ENCODE data around the gene PTPN13.

PTPN13 gene

DNA sequence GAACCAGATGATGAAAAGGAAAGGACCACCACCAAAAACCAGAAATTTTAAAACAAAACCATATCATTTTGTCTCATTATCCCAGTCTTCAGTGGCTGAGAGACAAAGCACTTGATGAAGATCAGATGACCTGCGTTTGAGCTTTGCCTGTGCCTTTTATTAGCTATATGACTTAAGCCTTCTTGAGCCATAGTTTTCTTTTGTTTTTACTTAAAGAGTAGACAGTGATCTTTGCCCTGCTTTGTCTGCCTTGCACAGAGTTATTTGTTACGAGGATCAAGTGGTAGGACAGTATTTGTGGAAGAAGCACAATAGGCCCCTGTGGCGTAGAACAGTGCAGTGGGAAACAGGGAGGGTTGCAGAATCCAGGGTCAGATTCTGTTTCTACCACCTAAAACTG lies 165.2 kb downstream of the PTPN13 start:
- no peak overlapping the region for H3K4me3 ChIP-seq (ENCODE audit: low read length)
- no peaks in the 10 kb centered on the region for H3K36me3 ChIP-seq (ENCODE audit: control insufficient read depth, insufficient read depth, low read length)
- no peaks in the 10 kb centered on the region for H3K27me3 ChIP-seq (ENCODE audit: control insufficient read depth, insufficient read depth, low read length)
- no peaks in the 10 kb centered on the region for H3K4me1 ChIP-seq (ENCODE audit: control insufficient read depth, insufficient read depth, low read length)
- H3K27ac ChIP-seq (ENCODE audit: low read depth, low read length), result no peak overlapping the region
- H3K9ac ChIP-seq (ENCODE audit: low read length), result no peak overlapping the region

GRCh38 chr4:86762649-86763048 lies 168.5 kb downstream of the PTPN13 start:
- H3K27ac ChIP-seq (ENCODE audit: low read depth, low read length), result no peak overlapping the region
- H3K27me3 ChIP-seq (ENCODE audit: control insufficient read depth, insufficient read depth, low read length), result no peaks in the 10 kb centered on the region
- H3K36me3 ChIP-seq (ENCODE audit: control insufficient read depth, insufficient read depth, low read length), result no peaks in the 10 kb centered on the region

DNA sequence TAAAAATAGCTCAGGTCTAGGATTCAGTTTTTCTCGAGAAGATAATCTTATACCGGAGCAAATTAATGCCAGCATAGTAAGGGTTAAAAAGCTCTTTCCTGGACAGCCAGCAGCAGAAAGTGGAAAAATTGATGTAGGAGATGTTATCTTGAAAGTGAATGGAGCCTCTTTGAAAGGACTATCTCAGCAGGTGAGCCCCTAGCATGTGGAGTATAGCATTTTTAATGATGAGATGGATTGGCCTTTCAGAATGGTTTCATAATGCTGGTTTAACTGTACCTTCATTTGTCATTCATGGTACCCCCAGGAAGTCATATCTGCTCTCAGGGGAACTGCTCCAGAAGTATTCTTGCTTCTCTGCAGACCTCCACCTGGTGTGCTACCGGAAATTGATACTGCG lies 175.7 kb downstream of the PTPN13 start:
- no peak overlapping the region for H3K4me3 ChIP-seq (ENCODE audit: low read length)
- H3K4me1 ChIP-seq (ENCODE audit: control insufficient read depth, insufficient read depth, low read length), result no peaks in the 10 kb centered on the region
- no peaks in the 10 kb centered on the region for H3K27me3 ChIP-seq (ENCODE audit: control insufficient read depth, insufficient read depth, low read length)
- H3K36me3 ChIP-seq (ENCODE audit: control insufficient read depth, insufficient read depth, low read length), result no peaks in the 10 kb centered on the region
- H3K27ac ChIP-seq (ENCODE audit: low read depth, low read length), result no peak overlapping the region
- H3K9ac ChIP-seq (ENCODE audit: low read length), result no peak overlapping the region

More at GRCh38 chr4:86762649-86763048, 168.5 kb downstream of the PTPN13 start:
- Histone ChIP-seq H3K4me3 (ENCODE audit: low read length) (no peak overlapping the region), H3K4me1 (ENCODE audit: control insufficient read depth, insufficient read depth, low read length) (no peaks in the 10 kb centered on the region), H3K9ac (ENCODE audit: low read length) (no peak overlapping the region)

- Histone ChIP-seq H3K36me3 (ENCODE audit: control insufficient read depth, insufficient read depth, low read length) (no peaks in the 10 kb centered on the region), H3K27ac (ENCODE audit: low read depth, low read length) (no peak overlapping the region), H3K9ac (ENCODE audit: low read length) (no peak overlapping the region), H3K27me3 (ENCODE audit: control insufficient read depth, insufficient read depth, low read length) (no peaks in the 10 kb centered on the region), H3K4me1 (ENCODE audit: control insufficient read depth, insufficient read depth, low read length) (no peaks in the 10 kb centered on the region), H3K4me3 (ENCODE audit: low read length) (no peak overlapping the region)
Observed at GRCh38 chr4:86771141-86771540, 177.0 kb downstream of the PTPN13 start.

DNA sequence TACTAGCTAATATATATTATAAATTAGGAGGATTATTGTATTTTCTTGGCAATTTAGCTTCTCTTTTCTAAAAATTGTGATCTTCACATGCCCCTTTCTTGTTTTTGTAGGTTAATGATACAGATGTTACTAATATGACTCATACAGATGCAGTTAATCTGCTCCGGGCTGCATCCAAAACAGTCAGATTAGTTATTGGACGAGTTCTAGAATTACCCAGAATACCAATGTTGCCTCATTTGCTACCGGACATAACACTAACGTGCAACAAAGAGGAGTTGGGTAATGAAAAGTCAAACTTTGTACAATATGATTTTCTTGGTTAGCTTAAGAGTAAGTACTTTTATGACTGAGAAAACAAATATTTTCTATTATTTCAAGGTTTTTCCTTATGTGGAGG lies 180.9 kb downstream of the PTPN13 start:
- Histone ChIP-seq H3K4me3 (ENCODE audit: low read length) (no peak overlapping the region), H3K36me3 (ENCODE audit: control insufficient read depth, insufficient read depth, low read length) (no peaks in the 10 kb centered on the region), H3K4me1 (ENCODE audit: control insufficient read depth, insufficient read depth, low read length) (no peaks in the 10 kb centered on the region), H3K9ac (ENCODE audit: low read length) (no peak overlapping the region), H3K27ac (ENCODE audit: low read depth, low read length) (no peak overlapping the region), H3K27me3 (ENCODE audit: control insufficient read depth, insufficient read depth, low read length) (no peaks in the 10 kb centered on the region)

DNA sequence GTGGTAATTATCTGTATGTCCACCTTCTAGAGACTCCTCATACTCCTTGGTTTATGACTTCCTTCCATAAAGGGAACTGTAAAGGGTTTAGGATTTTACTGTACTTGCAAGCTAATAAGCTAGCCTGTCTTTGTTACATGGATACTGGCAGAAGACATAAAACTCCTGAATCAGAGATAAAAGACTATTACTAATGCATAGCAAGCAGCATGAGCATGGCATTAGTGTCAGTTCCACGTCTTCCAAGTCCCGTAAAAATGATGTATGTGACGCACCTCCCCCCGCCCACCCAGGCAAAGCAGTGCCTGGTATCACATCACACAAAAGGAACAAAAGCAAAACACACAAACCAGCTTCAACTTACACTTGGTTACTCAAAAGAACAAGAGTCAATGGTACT lies 184.1 kb downstream of the PTPN13 start:
- Histone ChIP-seq H3K9ac (ENCODE audit: low read length) (no peak overlapping the region), H3K4me3 (ENCODE audit: low read length) (no peak overlapping the region), H3K36me3 (ENCODE audit: control insufficient read depth, insufficient read depth, low read length) (no peaks in the 10 kb centered on the region), H3K27me3 (ENCODE audit: control insufficient read depth, insufficient read depth, low read length) (no peaks in the 10 kb centered on the region), H3K4me1 (ENCODE audit: control insufficient read depth, insufficient read depth, low read length) (no peaks in the 10 kb centered on the region), H3K27ac (ENCODE audit: low read depth, low read length) (no peak overlapping the region)

DNA sequence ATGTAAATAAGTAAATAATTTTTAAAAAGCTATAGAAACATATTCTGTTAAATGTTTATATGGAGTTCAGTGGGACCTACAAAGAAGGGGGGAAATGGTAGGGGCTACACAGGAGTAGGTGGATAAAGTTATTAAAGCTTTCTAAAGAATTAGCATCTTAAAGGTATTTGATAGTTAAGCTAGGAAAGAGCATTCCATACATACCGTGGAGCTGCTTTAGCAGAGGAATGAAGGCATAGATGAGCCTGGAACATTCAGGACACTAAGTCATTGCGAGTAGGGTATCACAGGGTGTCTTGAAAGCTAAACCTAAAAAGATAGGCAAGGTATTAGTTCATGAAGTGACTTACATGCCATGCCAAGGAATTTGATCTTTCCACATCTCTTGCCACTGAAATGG lies 194.7 kb downstream of the PTPN13 start:
- no peaks in the 10 kb centered on the region for H3K27me3 ChIP-seq (ENCODE audit: control insufficient read depth, insufficient read depth, low read length)
- H3K4me1 ChIP-seq (ENCODE audit: control insufficient read depth, insufficient read depth, low read length), result no peaks in the 10 kb centered on the region
- H3K36me3 ChIP-seq (ENCODE audit: control insufficient read depth, insufficient read depth, low read length), result no peaks in the 10 kb centered on the region
- no peak overlapping the region for H3K4me3 ChIP-seq (ENCODE audit: low read length)
- H3K9ac ChIP-seq (ENCODE audit: low read length), result no peak overlapping the region
- no peak overlapping the region for H3K27ac ChIP-seq (ENCODE audit: low read depth, low read length)

DNA sequence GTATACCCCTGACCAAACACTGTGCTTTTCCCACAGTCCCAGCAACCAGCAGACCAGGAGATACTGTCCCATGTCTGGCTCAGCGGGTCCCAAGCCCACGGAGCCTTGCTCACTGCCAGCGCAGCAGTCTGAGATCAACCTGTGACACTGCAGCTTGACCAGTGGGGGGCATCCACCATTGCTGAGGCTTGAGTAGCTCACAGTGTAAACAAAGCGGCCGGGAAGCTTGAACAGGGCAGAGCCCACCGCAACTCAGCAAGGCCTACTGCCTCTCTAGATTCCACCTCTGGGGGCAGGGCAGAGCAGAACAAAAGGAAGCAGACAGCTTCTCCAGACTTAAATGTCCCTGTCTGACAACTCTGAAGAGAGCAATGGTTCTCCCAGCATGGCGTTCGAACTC lies 197.0 kb downstream of the PTPN13 start:
- H3K4me1 ChIP-seq (ENCODE audit: control insufficient read depth, insufficient read depth, low read length), result no peaks in the 10 kb centered on the region
- no peak overlapping the region for H3K27ac ChIP-seq (ENCODE audit: low read depth, low read length)
- H3K27me3 ChIP-seq (ENCODE audit: control insufficient read depth, insufficient read depth, low read length), result no peaks in the 10 kb centered on the region
- H3K9ac ChIP-seq (ENCODE audit: low read length), result no peak overlapping the region
- no peak overlapping the region for H3K4me3 ChIP-seq (ENCODE audit: low read length)
- H3K36me3 ChIP-seq (ENCODE audit: control insufficient read depth, insufficient read depth, low read length), result no peaks in the 10 kb centered on the region

DNA sequence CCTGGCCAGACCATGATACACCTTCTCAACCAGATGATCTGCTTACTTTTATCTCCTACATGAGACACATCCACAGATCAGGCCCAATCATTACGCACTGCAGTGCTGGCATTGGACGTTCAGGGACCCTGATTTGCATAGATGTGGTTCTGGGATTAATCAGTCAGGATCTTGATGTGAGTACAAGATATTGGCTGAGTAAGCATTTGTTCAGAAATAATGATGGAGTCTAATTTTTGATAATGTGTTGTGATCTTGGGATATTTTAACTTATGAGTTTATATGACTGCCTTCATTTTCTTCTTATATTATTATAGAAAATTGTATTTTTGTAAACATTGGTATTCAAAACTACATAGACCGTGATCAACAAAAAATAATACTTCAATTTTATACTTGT lies 215.7 kb downstream of the PTPN13 start:
- Histone ChIP-seq H3K27ac (ENCODE audit: low read depth, low read length) (no peak overlapping the region), H3K36me3 (ENCODE audit: control insufficient read depth, insufficient read depth, low read length) (no peaks in the 10 kb centered on the region), H3K9ac (ENCODE audit: low read length) (no peak overlapping the region), H3K27me3 (ENCODE audit: control insufficient read depth, insufficient read depth, low read length) (no peaks in the 10 kb centered on the region), H3K4me1 (ENCODE audit: control insufficient read depth, insufficient read depth, low read length) (no peaks in the 10 kb centered on the region), H3K4me3 (ENCODE audit: low read length) (no peak overlapping the region)

DNA sequence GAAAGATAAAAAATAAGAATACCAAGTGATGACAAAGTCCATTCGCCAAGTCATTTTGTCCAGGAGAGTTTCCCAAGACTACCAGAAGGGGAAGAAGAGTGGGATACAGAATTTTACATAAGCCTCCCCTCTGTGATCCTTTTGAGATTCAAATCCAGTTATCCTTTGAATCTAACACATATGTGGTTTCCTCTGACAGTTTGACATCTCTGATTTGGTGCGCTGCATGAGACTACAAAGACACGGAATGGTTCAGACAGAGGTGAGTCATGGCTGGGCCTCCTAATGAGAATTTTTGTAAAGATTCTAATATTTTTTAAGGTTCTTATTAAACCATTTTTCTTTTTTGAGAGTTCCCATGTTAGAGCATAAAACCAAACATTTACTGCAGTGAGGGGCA lies 216.7 kb downstream of the PTPN13 start:
- no peak overlapping the region for H3K4me3 ChIP-seq (ENCODE audit: low read length)
- no peaks in the 10 kb centered on the region for H3K27me3 ChIP-seq (ENCODE audit: control insufficient read depth, insufficient read depth, low read length)
- no peaks in the 10 kb centered on the region for H3K36me3 ChIP-seq (ENCODE audit: control insufficient read depth, insufficient read depth, low read length)
- H3K4me1 ChIP-seq (ENCODE audit: control insufficient read depth, insufficient read depth, low read length), result no peaks in the 10 kb centered on the region
- H3K9ac ChIP-seq (ENCODE audit: low read length), result no peak overlapping the region
- no peak overlapping the region for H3K27ac ChIP-seq (ENCODE audit: low read depth, low read length)

DNA sequence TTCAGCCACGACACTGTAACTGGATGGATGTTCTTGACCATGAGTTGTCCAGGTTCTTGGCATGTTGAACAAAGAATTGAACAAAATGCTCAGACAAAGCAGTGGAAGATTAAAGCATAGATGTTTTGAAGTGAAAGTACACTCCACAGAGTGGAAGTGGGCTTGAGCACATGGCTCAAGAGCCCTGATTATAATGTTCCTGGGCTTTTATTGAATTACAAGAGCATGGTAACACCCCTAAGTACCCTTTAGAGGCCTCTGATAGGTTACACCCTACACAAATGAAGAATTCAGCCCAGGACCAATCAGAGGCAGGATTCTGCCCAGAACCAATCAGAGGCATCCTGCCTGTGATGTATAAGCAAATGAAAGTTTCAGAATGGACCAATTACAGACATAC lies 221.5 kb downstream of the PTPN13 start:
- H3K27me3 ChIP-seq (ENCODE audit: control insufficient read depth, insufficient read depth, low read length), result no peaks in the 10 kb centered on the region
- H3K4me1 ChIP-seq (ENCODE audit: control insufficient read depth, insufficient read depth, low read length), result no peaks in the 10 kb centered on the region
- no peak overlapping the region for H3K4me3 ChIP-seq (ENCODE audit: low read length)
- no peak overlapping the region for H3K9ac ChIP-seq (ENCODE audit: low read length)
- H3K27ac ChIP-seq (ENCODE audit: low read depth, low read length), result no peak overlapping the region
- no peaks in the 10 kb centered on the region for H3K36me3 ChIP-seq (ENCODE audit: control insufficient read depth, insufficient read depth, low read length)

DNA sequence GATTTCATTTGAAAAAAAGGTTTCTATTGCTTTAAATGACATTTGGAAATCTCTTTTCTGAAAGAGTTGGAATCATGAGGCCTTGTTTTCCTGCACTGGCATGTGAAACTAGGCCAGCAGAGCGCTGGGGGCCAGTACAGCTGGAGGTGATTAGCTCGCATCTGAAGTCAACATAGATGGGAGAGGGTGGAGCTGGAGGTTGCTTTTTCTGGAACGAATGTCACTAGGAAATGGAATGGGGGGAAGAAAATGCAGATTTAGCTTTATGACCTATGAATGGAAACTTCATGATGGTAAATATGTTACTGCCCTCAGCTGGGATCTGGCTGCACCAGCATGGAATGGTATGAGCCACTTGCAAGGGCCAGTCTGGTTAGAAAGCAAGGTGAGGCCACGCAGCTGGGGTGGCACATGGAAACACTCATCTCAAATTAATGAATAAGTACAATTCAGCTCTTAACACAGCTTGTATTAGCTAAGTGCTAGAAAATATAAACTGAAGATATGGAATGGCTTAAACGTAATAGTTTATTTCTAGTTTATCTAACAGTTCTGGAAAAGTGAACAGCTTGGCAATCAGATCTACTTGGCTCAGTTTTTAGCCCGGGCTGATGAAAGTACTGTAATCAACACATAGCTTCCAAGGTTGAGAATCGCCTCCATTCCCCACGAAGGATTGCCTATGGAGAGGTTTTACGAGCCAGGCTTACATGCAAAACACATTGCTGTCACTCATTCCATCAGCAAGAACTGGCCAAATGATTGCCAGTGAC lies 222.6 kb downstream of the PTPN13 start:
- H3K9ac ChIP-seq (ENCODE audit: low read length), result no peak overlapping the region
- H3K36me3 ChIP-seq (ENCODE audit: control insufficient read depth, insufficient read depth, low read length), result no peaks in the 10 kb centered on the region
- no peaks in the 10 kb centered on the region for H3K4me1 ChIP-seq (ENCODE audit: control insufficient read depth, insufficient read depth, low read length)
- no peak overlapping the region for H3K27ac ChIP-seq (ENCODE audit: low read depth, low read length)
- H3K4me3 ChIP-seq (ENCODE audit: low read length), result no peak overlapping the region
- no peaks in the 10 kb centered on the region for H3K27me3 ChIP-seq (ENCODE audit: control insufficient read depth, insufficient read depth, low read length)

- no peaks in the 10 kb centered on the region for H3K27me3 ChIP-seq (ENCODE audit: control insufficient read depth, insufficient read depth, low read length)
- H3K4me1 ChIP-seq (ENCODE audit: control insufficient read depth, insufficient read depth, low read length), result no peaks in the 10 kb centered on the region
- no peak overlapping the region for H3K4me3 ChIP-seq (ENCODE audit: low read length)
- H3K9ac ChIP-seq (ENCODE audit: low read length), result no peak overlapping the region
- no peak overlapping the region for H3K27ac ChIP-seq (ENCODE audit: low read depth, low read length)
- H3K36me3 ChIP-seq (ENCODE audit: control insufficient read depth, insufficient read depth, low read length), result no peaks in the 10 kb centered on the region
Observed at GRCh38 chr4:86818211-86818610, 224.1 kb downstream of the PTPN13 start.
